Tibial nerve (tissue), 4 donors: ENCODE measurements around the gene LRP1. TPM values are rescaled to one million over a fixed set of nuclear protein-coding genes. Genes with fewer than 3 reads are reported as not detected.

ENCODE experiments used
- DNase-seq, 2 donors: peaks; one replicate each; pipeline ENCODE4 v3.0.0-alpha.2; 2019; ENCODE audit warnings: low spot score in 2 of 2
- H3K27ac ChIP-seq, 4 donors: fragments of 200-600 bp; sonication (generic) in 3 of 4; one replicate each; pipeline ENCODE4 v1.5.1; 2017 to 2019; ENCODE audit warnings: mild to moderate bottlenecking in 1 of 4
- H3K27me3 ChIP-seq, 2 donors: fragments of 200-600 bp; sonication (generic) in 1 of 2; one replicate each; pipeline versions ENCODE4 v1.5.1 to v1.6.0; 2017 to 2019
- H3K36me3 ChIP-seq, 3 donors: fragments of 200-600 bp; sonication (generic); one replicate each; pipeline ENCODE4 v1.5.1; 2018 to 2019
- H3K4me1 ChIP-seq, 4 donors: fragments of 200-600 bp; sonication (generic) in 3 of 4; one replicate each; pipeline ENCODE4 v1.5.1; 2017 to 2019
- H3K4me3 ChIP-seq, 4 donors: fragments of 200-600 bp; sonication (generic) in 3 of 4; one replicate each; pipeline ENCODE4 v1.5.1; 2017 to 2019; ENCODE audit warnings: mild to moderate bottlenecking in 1 of 4, moderate library complexity in 1 of 4
- H3K9me3 ChIP-seq, 4 donors: fragments of 200-600 bp; sonication (generic) in 3 of 4; one replicate each; pipeline ENCODE4 v1.5.1; 2017 to 2019
- CTCF ChIP-seq, 5 experiments: fragments of 200-600 bp in 3 of 5; fragments of 450-650 bp in 2 of 5; sonication (generic) in 3 of 5; IDR thresholded peaks; one replicate each; pipeline ENCODE4 v1.5.1; 2016 to 2019; ENCODE audit warnings: antibody characterized with exemption in 5 of 5, mild to moderate bottlenecking in 3 of 5, moderate library complexity in 2 of 5
- EP300 ChIP-seq, 2 donors: sonication (generic); formaldehyde crosslinking; IDR thresholded peaks; one replicate each; pipeline ENCODE4 v1.6.1; 2017; ENCODE audit warnings: antibody characterized with exemption in 2 of 2, mild to moderate bottlenecking in 1 of 2
- POLR2A ChIP-seq, 2 donors: fragments of 450-650 bp; IDR thresholded peaks; one replicate each; pipeline ENCODE4 v1.6.1; 2017; ENCODE audit warnings: antibody characterized with exemption in 2 of 2, mild to moderate bottlenecking in 2 of 2, moderate library complexity in 2 of 2
- WGBS, 2 donors: methylation state at CpG; one replicate each; pipeline ENCODE4 v1.1.5; 2018; 5-methylcytosine and 5-hydroxymethylcytosine counted together
- total RNA-seq, 4 donors: library from RNA; depleted of rRNA; stranded (reverse); fragments of >200 nt; gene quantifications; one replicate each; pipeline ENCODE4 v1.1.0, GENCODE V29; 2016

Gene LRP1
- total RNA-seq, 4 donors from 2014 or later: 410 to 653 (median 527) TPM

GRCh38 chr12:57223191-57224165 lies 95.2 kb downstream of the LRP1 start:
- TF ChIP-seq EP300 (IDR thresholded peaks at IDR 0.05) (no peak), CTCF (IDR thresholded peaks at IDR 0.05) (no peak), POLR2A (IDR thresholded peaks at IDR 0.05) (no peak)
- H3K36me3 ChIP-seq: no peaks in the 10 kb centered on the region
- peaks cover 0 to 32% (median 14%) of the 10 kb centered on the region in 4 donors for H3K4me1 ChIP-seq
- no peak overlapping the region for H3K27ac ChIP-seq
- peaks cover 0 to 96% of the 10 kb centered on the region in 2 donors for H3K27me3 ChIP-seq
- no peak overlapping the region for H3K4me3 ChIP-seq
- WGBS, 2 donors: 52 to 57% methylated on average over 22 of the region's 22 CpGs
- DNase-seq: no peak
- no peaks in the 10 kb centered on the region for H3K9me3 ChIP-seq

GRCh38 chr12:57224278-57224972 lies 96.1 kb downstream of the LRP1 start:
- H3K27me3 ChIP-seq: peaks cover 0 to 86% of the 10 kb centered on the region in 2 donors
- no peaks in the 10 kb centered on the region for H3K9me3 ChIP-seq
- TF ChIP-seq CTCF (IDR thresholded peaks at IDR 0.05): no peak
- TF ChIP-seq POLR2A (IDR thresholded peaks at IDR 0.05): no peak
- no peak for TF ChIP-seq EP300 (IDR thresholded peaks at IDR 0.05)
- H3K4me1 ChIP-seq: peaks cover 0 to 39% (median 17%) of the 10 kb centered on the region in 4 donors
- H3K36me3 ChIP-seq: no peaks in the 10 kb centered on the region
- H3K27ac ChIP-seq: no peak overlapping the region
- WGBS, 2 donors: 66 to 70% methylated on average over 12 to 21 of the region's 30 CpGs
- DNase-seq: no peak
- no peak overlapping the region for H3K4me3 ChIP-seq

- WGBS, 2 donors: 25% methylated on average over 28 to 49 of the region's 61 CpGs
- peak; percentile 32 to 55 (median 46) for TF ChIP-seq CTCF (IDR thresholded peaks at IDR 0.05)
- TF ChIP-seq EP300 (IDR thresholded peaks at IDR 0.05): no peak
- TF ChIP-seq POLR2A (IDR thresholded peaks at IDR 0.05): no peak
- peaks cover 0 to 79% of the 10 kb centered on the region in 2 donors for H3K27me3 ChIP-seq
- H3K36me3 ChIP-seq: no peaks in the 10 kb centered on the region
- peaks cover 0 to 41% (median 17%) of the 10 kb centered on the region in 4 donors for H3K4me1 ChIP-seq
- H3K4me3 ChIP-seq: no peak overlapping the region
- H3K27ac ChIP-seq: no peak overlapping the region
- no peaks in the 10 kb centered on the region for H3K9me3 ChIP-seq
- no peak for DNase-seq
These were observed 96.8 kb downstream of the LRP1 start for GRCh38 chr12:57224973-57225679.

- H3K27ac ChIP-seq: no peak overlapping the region
- H3K4me3 ChIP-seq: no peak overlapping the region
- H3K9me3 ChIP-seq: no peaks in the 10 kb centered on the region
- 50 to 55% methylated on average over 18 of the region's 18 CpGs for WGBS, 2 donors
- H3K36me3 ChIP-seq: no peaks in the 10 kb centered on the region
- H3K27me3 ChIP-seq: peaks cover 0 to 73% of the 10 kb centered on the region in 2 donors
- TF ChIP-seq CTCF (IDR thresholded peaks at IDR 0.05): no peak
- TF ChIP-seq EP300 (IDR thresholded peaks at IDR 0.05): no peak
- TF ChIP-seq POLR2A (IDR thresholded peaks at IDR 0.05): no peak
- peaks cover 4 to 42% (median 24%) of the 10 kb centered on the region in 4 donors for H3K4me1 ChIP-seq
- no peak for DNase-seq
These were observed 97.5 kb downstream of the LRP1 start for GRCh38 chr12:57225680-57226210.
